Gastroesophageal sphincter (tissue), 3 donors: ENCODE measurements around the gene CDK14.

Source experiments
- POLR2A ChIP-seq, 2 donors: fragments of 450-650 bp; IDR thresholded peaks; one replicate each; pipeline ENCODE4 v1.6.1; 2017; ENCODE audit warnings: antibody characterized with exemption in 2 of 2, mild to moderate bottlenecking in 2 of 2, moderate library complexity in 1 of 2
- POLR2AphosphoS5 ChIP-seq: sonication (generic); formaldehyde crosslinking; IDR thresholded peaks from one replicate; pipeline ENCODE4 v1.6.1; 2017; ENCODE audit warnings: antibody characterized with exemption
- TF ChIP-seq, protein P1 (sequence below), 4 experiments: fragments of 200-600 bp in 2 of 4; fragments of 450-650 bp in 2 of 4; sonication (generic) in 1 of 4; IDR thresholded peaks; one replicate each; pipeline ENCODE4 v1.5.1; 2017 to 2019; ENCODE audit warnings: antibody characterized with exemption in 4 of 4, mild to moderate bottlenecking in 2 of 4, moderate library complexity in 2 of 4

DNA sequence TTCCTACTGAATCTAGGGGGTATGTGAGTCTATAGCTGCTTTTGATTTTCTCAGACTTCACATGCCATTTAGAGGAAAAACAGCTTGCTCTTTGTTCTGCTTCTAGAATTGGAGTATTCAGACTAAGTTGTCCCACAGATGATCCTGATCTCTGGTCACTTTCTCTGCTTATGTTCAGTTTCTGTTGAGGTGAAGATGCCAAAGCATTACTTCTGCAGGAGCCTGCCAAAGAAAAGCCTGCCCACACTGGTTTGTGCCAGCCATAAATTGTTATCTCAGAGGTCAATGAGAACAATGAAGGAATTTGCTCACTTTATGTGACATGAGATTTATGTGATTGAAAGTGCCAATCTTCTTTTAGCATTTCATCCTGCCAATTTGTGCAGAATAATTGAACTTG, 163.6 kb downstream of the CDK14 start:
- no peak for TF ChIP-seq POLR2A (IDR thresholded peaks at IDR 0.05)
- TF ChIP-seq, protein P1, sequence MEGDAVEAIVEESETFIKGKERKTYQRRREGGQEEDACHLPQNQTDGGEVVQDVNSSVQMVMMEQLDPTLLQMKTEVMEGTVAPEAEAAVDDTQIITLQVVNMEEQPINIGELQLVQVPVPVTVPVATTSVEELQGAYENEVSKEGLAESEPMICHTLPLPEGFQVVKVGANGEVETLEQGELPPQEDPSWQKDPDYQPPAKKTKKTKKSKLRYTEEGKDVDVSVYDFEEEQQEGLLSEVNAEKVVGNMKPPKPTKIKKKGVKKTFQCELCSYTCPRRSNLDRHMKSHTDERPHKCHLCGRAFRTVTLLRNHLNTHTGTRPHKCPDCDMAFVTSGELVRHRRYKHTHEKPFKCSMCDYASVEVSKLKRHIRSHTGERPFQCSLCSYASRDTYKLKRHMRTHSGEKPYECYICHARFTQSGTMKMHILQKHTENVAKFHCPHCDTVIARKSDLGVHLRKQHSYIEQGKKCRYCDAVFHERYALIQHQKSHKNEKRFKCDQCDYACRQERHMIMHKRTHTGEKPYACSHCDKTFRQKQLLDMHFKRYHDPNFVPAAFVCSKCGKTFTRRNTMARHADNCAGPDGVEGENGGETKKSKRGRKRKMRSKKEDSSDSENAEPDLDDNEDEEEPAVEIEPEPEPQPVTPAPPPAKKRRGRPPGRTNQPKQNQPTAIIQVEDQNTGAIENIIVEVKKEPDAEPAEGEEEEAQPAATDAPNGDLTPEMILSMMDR (IDR thresholded peaks at IDR 0.05) = no peak
- no peak for TF ChIP-seq POLR2AphosphoS5
